Inflammatory macrophage treated with lipopolysaccharide for 1 hour (primary cell): ENCODE measurements around the gene PDZRN4.
A peak's percentile ranks its signal among the peaks of the same experiment; 100 is the strongest.
"Not testable (repeated sequence)": the region's sequence is repeated elsewhere in the genome, so short reads cannot be mapped to it uniquely, and the experiment has no call there.

ENCODE experiments used
- DNase-seq, 2 donors: peaks; one replicate each; pipeline ENCODE4 v3.0.0-alpha.2; 2020 to 2022

PDZRN4 gene

GRCh38 chr12:41287500-41288141 lies 99.5 kb downstream of the PDZRN4 start:
- no peak for DNase-seq

GRCh38 chr12:41288142-41288811 lies 100.2 kb downstream of the PDZRN4 start:
- no peak for DNase-seq

GRCh38 chr12:41289501-41289900 lies 101.4 kb downstream of the PDZRN4 start:
- DNase-seq: no peak

- DNase-seq: no peak
These were observed 104.9 kb downstream of the PDZRN4 start for GRCh38 chr12:41293011-41293410.

GRCh38 chr12:41293461-41293860 lies 105.3 kb downstream of the PDZRN4 start:
- no peak for DNase-seq

- DNase-seq: no peak
These were observed 114.9 kb downstream of the PDZRN4 start for GRCh38 chr12:41302979-41303403.

- no peak for DNase-seq
These were observed 116.4 kb downstream of the PDZRN4 start for GRCh38 chr12:41304526-41304925.

GRCh38 chr12:41310367-41310766 lies 122.2 kb downstream of the PDZRN4 start:
- DNase-seq: no peak

- DNase-seq: no peak
These were observed 123.8 kb downstream of the PDZRN4 start for GRCh38 chr12:41311883-41312282.

- DNase-seq: not testable (repeated sequence)
These were observed 124.3 kb downstream of the PDZRN4 start for GRCh38 chr12:41312451-41312850.

GRCh38 chr12:41325336-41325735 lies 137.2 kb downstream of the PDZRN4 start:
- DNase-seq: no peak

GRCh38 chr12:41327096-41327895 lies 139.2 kb downstream of the PDZRN4 start:
- DNase-seq: no peak

- DNase-seq: no peak
These were observed 145.9 kb downstream of the PDZRN4 start for GRCh38 chr12:41333974-41334373.

GRCh38 chr12:41334390-41334789 lies 146.3 kb downstream of the PDZRN4 start:
- DNase-seq: no peak

- DNase-seq: no peak
These were observed 148.0 kb downstream of the PDZRN4 start for GRCh38 chr12:41336041-41336549.

- peak; percentile 62 to 69 for DNase-seq
These were observed 151.7 kb downstream of the PDZRN4 start for GRCh38 chr12:41339784-41340183.

GRCh38 chr12:41344776-41345470 lies 156.8 kb downstream of the PDZRN4 start:
- no peak for DNase-seq

GRCh38 chr12:41348198-41348597 lies 160.1 kb downstream of the PDZRN4 start:
- DNase-seq: no peak

GRCh38 chr12:41356181-41356580 lies 168.1 kb downstream of the PDZRN4 start:
- no peak for DNase-seq

GRCh38 chr12:41361738-41362137 lies 173.6 kb downstream of the PDZRN4 start:
- DNase-seq: no peak

- no peak for DNase-seq
These were observed 174.4 kb downstream of the PDZRN4 start for GRCh38 chr12:41362510-41362909.

GRCh38 chr12:41362931-41363330 lies 174.8 kb downstream of the PDZRN4 start:
- DNase-seq: no peak

- DNase-seq: no peak
These were observed 176.1 kb downstream of the PDZRN4 start for GRCh38 chr12:41364211-41364610.
